Activated T-cell treated with anti-CD3 and anti-CD28 coated beads, Interleukin-2, amount 50 U/mL, for 48 hours (primary cell): Measurements from ENCODE around the gene BAIAP3.

Experiments used
- DNase-seq, 2 experiments: peaks; one replicate each; pipeline ENCODE4 v3.0.0-alpha.2; 2020

The BAIAP3 gene

GRCh38 chr16:1300664-1301476 lies 32.6 kb upstream of the BAIAP3 start:
- peak; percentile 86 to 88 for DNase-seq

- no peak for DNase-seq
Observed at GRCh38 chr16:1301562-1301961, 31.9 kb upstream of the BAIAP3 start.

GRCh38 chr16:1305823-1306222 lies 27.6 kb upstream of the BAIAP3 start:
- DNase-seq, result no peak

- DNase-seq, result no peak
Observed at GRCh38 chr16:1306334-1306733, 27.1 kb upstream of the BAIAP3 start.

- DNase-seq, result no peak
Observed at GRCh38 chr16:1308036-1308976, 25.1 kb upstream of the BAIAP3 start.

- peak; percentile 100 for DNase-seq
Observed at GRCh38 chr16:1308977-1309885, 24.2 kb upstream of the BAIAP3 start, which contains the start of gene UBE2I. UBE2I (plus strand) TSS chr16:1309636; CDS start chr16:1314031, 4,395 bp downstream.

GRCh38 chr16:1309888-1310831 lies 23.3 kb upstream of the BAIAP3 start:
- DNase-seq, result peak; percentile 69 to 76

- no peak for DNase-seq
Observed at GRCh38 chr16:1310832-1311200, 22.6 kb upstream of the BAIAP3 start.

GRCh38 chr16:1311212-1311737 lies 22.2 kb upstream of the BAIAP3 start:
- no peak for DNase-seq

- DNase-seq, result no peak
Observed at GRCh38 chr16:1311738-1312466, 21.5 kb upstream of the BAIAP3 start.

- no peak for DNase-seq
Observed at GRCh38 chr16:1312467-1312816, 21.0 kb upstream of the BAIAP3 start.

GRCh38 chr16:1312903-1313302 lies 20.5 kb upstream of the BAIAP3 start:
- DNase-seq, result no peak

- DNase-seq, result no peak
Observed at GRCh38 chr16:1313721-1314369, 19.6 kb upstream of the BAIAP3 start.

- no peak for DNase-seq
Observed at GRCh38 chr16:1314399-1315068, 18.9 kb upstream of the BAIAP3 start.

GRCh38 chr16:1315081-1316032 lies 18.1 kb upstream of the BAIAP3 start:
- DNase-seq, result no peak

- DNase-seq, result no peak
Observed at GRCh38 chr16:1316033-1316405, 17.4 kb upstream of the BAIAP3 start.

GRCh38 chr16:1317479-1318267 lies 15.8 kb upstream of the BAIAP3 start:
- DNase-seq, result no peak

GRCh38 chr16:1318268-1318545 lies 15.2 kb upstream of the BAIAP3 start:
- DNase-seq, result no peak
